Measurements from ENCODE around the gene FNDC8. TPM values are rescaled to one million over a fixed set of nuclear protein-coding genes. Genes with fewer than 3 reads are reported as not detected.
"Not testable (repeated sequence)": the region's sequence is repeated elsewhere in the genome, so short reads cannot be mapped to it uniquely, and the experiment has no call there.

Gene FNDC8
- polyA plus RNA-seq, 4 donors: 0.04 TPM; not detected in 3

- Histone ChIP-seq H3K27me3 (ENCODE audit: control insufficient read depth in 3 of 3, insufficient read depth in 3 of 3, low read length in 3 of 3) (peaks cover 0 to 2% (median 0%) of the 10 kb centered on the region in 3 donors), H3K9me3 (ENCODE audit: control insufficient read depth in 2 of 2, insufficient read depth in 1 of 2, low read depth in 1 of 2, low read length in 1 of 2) (no peaks in the 10 kb centered on the region), H3K4me1 (ENCODE audit: control insufficient read depth in 3 of 3, insufficient read depth in 2 of 3, low read depth in 1 of 3, low read length in 2 of 3) (no peaks in the 10 kb centered on the region), H3K36me3 (ENCODE audit: control insufficient read depth in 3 of 3, insufficient read depth in 2 of 3, low read depth in 1 of 3, low read length in 3 of 3) (no peaks in the 10 kb centered on the region), H3K4me3 (ENCODE audit: low read depth in 1 of 3, low read length in 3 of 3) (no peak overlapping the region), H3K27ac (ENCODE audit: low read depth in 1 of 3, low read length in 2 of 3) (no peak overlapping the region)
- no peak for FAIRE-seq
- no peak for DNase-seq
- 77 to 86% (median 84%) methylated on average over 8 to 9 of the region's 9 CpGs for WGBS, 3 donors
Measured at GRCh38 chr17:35175638-35176415, 54.4 kb downstream of the FNDC8 start.

GRCh38 chr17:35176897-35177296 lies 55.5 kb downstream of the FNDC8 start:
- no peak for FAIRE-seq
- Histone ChIP-seq H3K4me1 (ENCODE audit: control insufficient read depth in 3 of 3, insufficient read depth in 2 of 3, low read depth in 1 of 3, low read length in 2 of 3) (no peaks in the 10 kb centered on the region), H3K4me3 (ENCODE audit: low read depth in 1 of 3, low read length in 3 of 3) (no peak overlapping the region), H3K9me3 (ENCODE audit: control insufficient read depth in 2 of 2, insufficient read depth in 1 of 2, low read depth in 1 of 2, low read length in 1 of 2) (no peaks in the 10 kb centered on the region), H3K27ac (ENCODE audit: low read depth in 1 of 3, low read length in 2 of 3) (peak overlapping the region in 1 of 3 donors; percentile 7), H3K27me3 (ENCODE audit: control insufficient read depth in 3 of 3, insufficient read depth in 3 of 3, low read length in 3 of 3) (peaks cover 0 to 2% (median 0%) of the 10 kb centered on the region in 3 donors), H3K36me3 (ENCODE audit: control insufficient read depth in 3 of 3, insufficient read depth in 2 of 3, low read depth in 1 of 3, low read length in 3 of 3) (no peaks in the 10 kb centered on the region)
- 75 to 84% (median 77%) methylated on average over 8 of the region's 8 CpGs for WGBS, 3 donors
- DNase-seq: no peak

DNA sequence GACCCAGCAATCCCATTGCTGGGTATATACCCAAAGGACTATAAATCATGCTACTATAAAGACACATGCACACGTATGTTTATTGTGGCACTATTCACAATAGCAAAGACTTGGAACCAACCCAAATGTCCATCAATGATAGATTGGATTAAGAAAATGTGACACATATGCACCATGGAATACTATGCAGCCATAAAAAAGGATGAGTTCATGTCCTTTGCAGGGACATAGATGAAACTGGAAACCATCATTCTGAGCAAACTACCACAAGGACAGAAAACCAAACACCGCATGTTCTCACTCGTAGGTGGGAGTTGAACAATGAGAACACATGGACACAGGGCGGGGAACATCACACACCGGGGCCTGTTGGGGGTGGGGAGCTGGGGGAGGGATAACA lies 58.0 kb downstream of the FNDC8 start:
- not testable (repeated sequence) for H3K9me3 ChIP-seq (ENCODE audit: control insufficient read depth in 2 of 2, insufficient read depth in 1 of 2, low read depth in 1 of 2, low read length in 1 of 2); DNase-seq; H3K4me3 ChIP-seq (ENCODE audit: low read depth in 1 of 3, low read length in 3 of 3); H3K27ac ChIP-seq (ENCODE audit: low read depth in 1 of 3, low read length in 2 of 3); FAIRE-seq; H3K4me1 ChIP-seq (ENCODE audit: control insufficient read depth in 3 of 3, insufficient read depth in 2 of 3, low read depth in 1 of 3, low read length in 2 of 3); H3K36me3 ChIP-seq (ENCODE audit: control insufficient read depth in 3 of 3, insufficient read depth in 2 of 3, low read depth in 1 of 3, low read length in 3 of 3); H3K27me3 ChIP-seq (ENCODE audit: control insufficient read depth in 3 of 3, insufficient read depth in 3 of 3, low read length in 3 of 3)
- 92 to 93% (median 92%) methylated on average over 5 of the region's 5 CpGs for WGBS, 3 donors

Other genes with a start within 250 kb of the FNDC8 start
- 1 to 10 TPM in 1 of 4 donors, under 1 TPM in 1, not detected in 2; 0.98 to 2.7 TPM for gene CCT6B, start 160.2 kb upstream of the FNDC8 start, polyA plus RNA-seq
- gene ZNF830, start 160.1 kb upstream of the FNDC8 start, polyA plus RNA-seq: 10 to 100 TPM; 10.3 to 18.2 (median 11.8) TPM
- gene LIG3, start 141.1 kb upstream of the FNDC8 start, polyA plus RNA-seq: 10 to 100 TPM in 2 of 4 donors, 1 to 10 TPM in 2; 4.9 to 23.9 (median 9.9) TPM
- 10 to 100 TPM in 3 of 4 donors, 1 to 10 TPM in 1; 10.0 to 36.9 (median 16.9) TPM for gene RFFL, start 57.9 kb upstream of the FNDC8 start, polyA plus RNA-seq
- 10 to 100 TPM in 1 of 4 donors, 1 to 10 TPM in 2, under 1 TPM in 1; 0.89 to 12.2 (median 7.4) TPM for gene RAD51D, start 1.8 kb upstream of the FNDC8 start, polyA plus RNA-seq
- gene NLE1, start 20.7 kb downstream of the FNDC8 start, polyA plus RNA-seq: 10 to 100 TPM in 2 of 4 donors, 1 to 10 TPM in 2; 1.8 to 13.9 (median 7.5) TPM
- under 1 TPM in 1 of 4 donors, not detected in 3; 0.62 TPM for gene UNC45B, start 26.2 kb downstream of the FNDC8 start, polyA plus RNA-seq
- under 1 TPM in 1 of 4 donors, not detected in 3; 0.22 TPM for gene SLC35G3, start 72.8 kb downstream of the FNDC8 start, polyA plus RNA-seq
- gene SLFN5, start 121.5 kb downstream of the FNDC8 start, polyA plus RNA-seq: 1 to 10 TPM; 2.4 to 5.8 (median 3.0) TPM

All from small intestine (tissue), 7 donors.